BJ (cell line): ENCODE results near the gene FSTL4. TPM values are rescaled to one million over a fixed set of nuclear protein-coding genes. Genes with fewer than 3 reads are reported as not detected.

Experiments
- CTCF ChIA-PET: fragments of 350-600 bp; formaldehyde crosslinking; extraction: SDS; loops from one replicate; lab custom pipeline; 2021; ENCODE audit warnings: antibody characterized with exemption, inconsistent platforms; lab: Yijun Ruan, JAX
- POLR2A ChIA-PET: fragments of 300-600 bp; sonication (Branson Sonifier 250); formaldehyde crosslinking; extraction: SDS; loops from one replicate; lab custom pipeline; 2021; ENCODE audit warnings: antibody characterized with exemption; lab: Charles Lee
- DNase-seq: peaks from one replicate; pipeline ENCODE4 v3.0.0-alpha.2; 2011; ENCODE audit warnings: low read depth
- H3K27me3 ChIP-seq: 2 replicates; pipeline ENCODE4 v1.6.0; 2011; ENCODE audit warnings: low read length; ENCODE audit not compliant: control insufficient read depth, insufficient read depth
- H3K36me3 ChIP-seq: 2 replicates; pipeline ENCODE4 v1.5.1; 2011; ENCODE audit warnings: low read length; ENCODE audit not compliant: control insufficient read depth, insufficient read depth
- H3K4me3 ChIP-seq: 2 replicates; pipeline ENCODE4 v1.5.1; 2011; ENCODE audit warnings: low read depth, mild to moderate bottlenecking, control low read depth, low read length
- CTCF ChIP-seq: IDR thresholded peaks from 2 replicates; pipeline ENCODE4 v1.5.1; 2011; ENCODE audit warnings: low read depth, mild to moderate bottlenecking, control low read depth, inconsistent platforms, low read length, moderate library complexity; ENCODE audit not compliant: insufficient read depth
- polyA plus RNA-seq: library from polyadenylated mRNA; depleted of rRNA; stranded (reverse); fragments of >200 nt; gene quantifications from 2 replicates; pipeline ENCODE4 v1.2.3, GENCODE V29; 2011

FSTL4 gene
- polyA plus RNA-seq, 1 experiment: not detected

- POLR2A ChIA-PET: no interaction called here
Observed at GRCh38 chr5:133415506-133415905, 196.8 kb downstream of the FSTL4 start.

GRCh38 chr5:133412661-133413060 is 199.7 kb downstream of the FSTL4 start:
- H3K27me3 ChIP-seq: peaks cover 1% of the 10 kb centered on the region
- POLR2A ChIA-PET: no interaction called here
- no peak for TF ChIP-seq CTCF
- no peaks in the 10 kb centered on the region for H3K36me3 ChIP-seq
- DNase-seq: no peak
- CTCF ChIA-PET: no interaction called here
- no peak overlapping the region for H3K4me3 ChIP-seq

More at GRCh38 chr5:133415506-133415905, 196.8 kb downstream of the FSTL4 start:
- DNase-seq: no peak
- Histone ChIP-seq H3K36me3 (no peaks in the 10 kb centered on the region), H3K27me3 (peaks cover 1% of the 10 kb centered on the region), H3K4me3 (no peak overlapping the region)
- no peak for TF ChIP-seq CTCF
- CTCF ChIA-PET: interaction anchor here (1.2 to 2.3 kb wide), 2 partner anchors 8 to 10 kb away, joined by 3 to 7 read pairs; no protein-coding TSS in a partner anchor

- H3K27me3 ChIP-seq: peaks cover 1% of the 10 kb centered on the region; the same call in 1 of the 2 replicates
- DNase-seq: no peak
- no peak overlapping the region for H3K4me3 ChIP-seq
- ChIA-PET POLR2A (no interaction called here), CTCF (interaction anchor here (1.2 to 1.6 kb wide), 2 partner anchors 11 to 13 kb away, joined by 3 to 7 read pairs; no protein-coding TSS in a partner anchor)
- TF ChIP-seq CTCF: no peak
- H3K36me3 ChIP-seq: no peaks in the 10 kb centered on the region
Observed at GRCh38 chr5:133410335-133410828, 202.0 kb downstream of the FSTL4 start.

GRCh38 chr5:133409210-133409674 is 203.1 kb downstream of the FSTL4 start:
- ChIA-PET POLR2A (no interaction called here), CTCF (no interaction called here)
- Histone ChIP-seq H3K27me3 (no peaks in the 10 kb centered on the region), H3K4me3 (no peak overlapping the region), H3K36me3 (no peaks in the 10 kb centered on the region)
- no peak for TF ChIP-seq CTCF
- no peak for DNase-seq

- POLR2A ChIA-PET: no interaction called here
- Histone ChIP-seq H3K36me3 (no peaks in the 10 kb centered on the region), H3K27me3 (no peaks in the 10 kb centered on the region), H3K4me3 (no peak overlapping the region)
- DNase-seq: no peak
- TF ChIP-seq CTCF: no peak
- CTCF ChIA-PET: no interaction called here
Observed at GRCh38 chr5:133408322-133408721, 204.0 kb downstream of the FSTL4 start.
